ENCODE results near the gene ZNF816.
"Not testable (repeated sequence)": the region's sequence is repeated elsewhere in the genome, so short reads cannot be mapped to it uniquely, and the experiment has no call there.

Gene ZNF816

DNA sequence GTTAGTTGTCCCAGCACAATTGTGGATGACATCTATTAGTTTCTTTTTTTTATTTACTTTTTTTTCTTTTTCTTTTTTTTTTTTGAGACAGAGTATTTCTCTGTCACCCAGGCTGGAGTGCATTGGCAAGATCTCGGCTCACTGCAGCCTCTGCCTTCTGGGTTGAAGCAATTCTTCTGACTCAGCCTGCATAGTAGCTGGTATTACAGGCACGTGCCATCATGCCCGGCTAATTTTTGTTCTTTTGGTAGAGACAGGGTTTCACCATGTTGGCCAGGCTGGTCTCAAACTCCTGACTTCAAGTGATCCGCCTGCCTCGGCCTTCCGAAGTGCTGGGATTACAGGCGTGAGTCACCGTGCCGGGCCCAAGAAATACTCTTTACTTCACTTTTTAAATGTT, 38.0 kb downstream of the ZNF816 start:
- DNase-seq = not testable (repeated sequence)

DNA sequence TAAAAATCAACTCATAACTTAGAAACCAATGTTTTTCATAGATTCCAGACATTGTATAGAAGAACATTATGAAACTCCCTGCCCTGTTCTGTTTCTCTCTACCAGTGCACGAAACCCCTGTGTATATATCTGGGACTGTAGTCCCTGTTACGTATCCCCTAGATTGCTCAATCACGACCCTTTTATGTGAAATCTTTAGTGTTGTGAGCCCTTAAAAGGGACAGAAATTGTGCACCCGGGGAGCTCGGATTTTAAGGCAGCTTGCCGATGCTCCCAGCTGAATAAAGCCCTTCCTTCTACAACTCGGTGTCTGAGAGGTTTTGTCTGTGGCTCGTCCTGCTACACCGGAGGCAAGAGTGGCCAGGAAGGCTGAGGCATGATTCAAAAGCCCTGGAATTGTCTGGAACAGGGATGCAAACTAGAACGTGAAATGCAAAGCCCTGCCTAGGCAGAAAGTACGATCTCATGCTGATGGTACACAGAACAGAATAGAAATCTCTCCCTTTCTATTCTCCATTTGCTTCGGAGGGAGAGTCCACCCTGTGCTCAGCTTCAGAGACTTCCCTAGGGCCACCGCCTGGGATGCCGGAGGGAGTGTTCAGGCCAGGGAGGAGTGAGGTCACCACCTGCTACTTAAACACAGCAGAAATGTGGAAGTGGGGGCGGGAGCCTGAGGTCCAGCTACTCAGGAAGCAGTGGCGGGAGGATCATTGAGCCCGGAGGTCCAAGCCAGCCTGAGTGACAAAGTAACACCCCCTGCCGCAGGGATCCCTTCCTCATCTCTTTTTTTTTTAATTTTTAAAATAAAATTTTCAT, 38.7 kb downstream of the ZNF816 start:
- no peak for DNase-seq

DNA sequence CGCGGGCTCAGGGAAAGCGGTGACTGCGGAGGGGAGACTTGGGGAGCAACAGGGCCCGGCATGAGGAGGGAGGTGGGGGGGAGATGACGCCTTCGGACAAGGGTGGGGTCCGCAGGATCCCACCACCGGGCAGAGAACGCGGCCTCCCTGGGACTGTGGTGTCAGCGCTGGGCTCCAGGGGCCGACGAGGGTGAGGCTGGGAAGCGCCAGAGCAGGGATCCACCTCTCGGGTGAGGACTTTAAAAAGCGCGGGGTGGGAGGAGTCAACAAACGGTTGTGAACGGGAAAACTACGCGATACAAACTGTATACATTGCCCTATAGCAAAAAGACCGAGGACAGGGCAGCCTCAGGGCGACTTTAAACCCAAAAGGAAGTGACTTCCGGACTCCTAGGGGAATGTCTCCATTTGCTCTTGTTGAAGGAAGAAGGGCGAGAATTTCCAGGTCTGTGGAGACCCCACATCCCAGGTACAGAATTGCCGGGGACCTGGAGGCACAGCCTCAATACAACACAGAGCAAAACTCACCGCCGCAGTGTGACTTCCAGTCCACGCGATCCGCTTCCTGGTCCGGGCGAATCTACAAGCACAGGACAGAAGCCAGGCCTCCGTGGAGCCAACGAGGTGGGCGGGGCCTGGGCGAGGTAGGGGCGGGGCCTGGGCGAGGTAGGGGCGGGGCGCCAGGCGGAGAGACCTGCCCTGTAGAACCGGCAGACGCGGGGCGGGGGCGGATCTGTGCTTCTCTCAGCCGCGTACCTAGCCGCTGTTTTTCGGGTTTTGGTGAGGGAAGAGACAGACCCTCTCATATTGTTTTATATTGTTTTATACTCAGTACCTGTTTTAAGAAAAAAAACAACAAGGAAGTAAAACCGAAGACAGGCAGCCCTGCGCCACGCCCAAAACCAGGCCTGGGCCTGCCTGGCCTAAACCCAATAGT, 39.6 kb downstream of the ZNF816 start, which contains the start of gene ZNF888:
Gene ZNF888 (minus strand): TSS at position 588 of the 937 bp plus-strand sequence. CDS start 5,555 bp downstream, outside the sequence.
- DNase-seq = peak; percentile 80

DNA sequence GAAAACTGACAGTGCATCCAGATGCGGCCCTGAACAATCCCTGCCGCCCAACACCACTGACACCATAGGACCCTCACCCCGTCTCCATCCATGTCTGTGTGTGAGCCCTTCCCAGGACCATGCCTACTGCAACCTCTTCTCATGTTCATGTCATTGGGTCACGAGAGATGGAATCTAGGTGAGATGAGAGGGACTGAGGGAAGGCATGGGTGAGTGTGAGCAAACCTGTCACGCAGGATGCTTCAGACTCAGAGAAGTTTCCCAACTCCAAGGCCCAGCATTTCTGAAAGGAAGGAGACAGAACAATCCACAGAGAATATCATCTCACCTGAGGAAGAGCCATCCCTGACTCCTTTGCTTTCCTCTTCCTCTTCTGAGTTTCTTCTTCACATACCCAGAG, 45.1 kb downstream of the ZNF816 start:
- no peak for DNase-seq

DNA sequence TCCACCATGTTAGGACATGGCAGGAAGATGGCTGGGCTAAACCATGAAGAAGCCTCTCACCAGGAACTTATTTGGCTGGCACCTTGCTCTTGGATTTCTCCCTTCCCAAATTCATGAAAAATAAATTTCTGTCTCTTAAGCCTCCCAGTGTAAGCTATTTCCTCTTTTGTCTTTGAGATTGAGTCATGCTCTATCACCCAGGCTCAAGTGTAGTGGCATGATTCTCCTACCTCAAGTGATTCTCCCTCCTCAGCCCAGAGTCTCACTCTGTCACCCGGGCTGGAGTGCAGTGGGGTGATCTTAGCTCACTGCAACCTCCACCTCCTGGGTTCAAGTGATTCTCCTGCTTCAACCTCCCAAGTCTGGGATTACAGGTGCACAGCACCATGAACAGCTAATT, 52.0 kb downstream of the ZNF816 start:
- no peak for DNase-seq

DNA sequence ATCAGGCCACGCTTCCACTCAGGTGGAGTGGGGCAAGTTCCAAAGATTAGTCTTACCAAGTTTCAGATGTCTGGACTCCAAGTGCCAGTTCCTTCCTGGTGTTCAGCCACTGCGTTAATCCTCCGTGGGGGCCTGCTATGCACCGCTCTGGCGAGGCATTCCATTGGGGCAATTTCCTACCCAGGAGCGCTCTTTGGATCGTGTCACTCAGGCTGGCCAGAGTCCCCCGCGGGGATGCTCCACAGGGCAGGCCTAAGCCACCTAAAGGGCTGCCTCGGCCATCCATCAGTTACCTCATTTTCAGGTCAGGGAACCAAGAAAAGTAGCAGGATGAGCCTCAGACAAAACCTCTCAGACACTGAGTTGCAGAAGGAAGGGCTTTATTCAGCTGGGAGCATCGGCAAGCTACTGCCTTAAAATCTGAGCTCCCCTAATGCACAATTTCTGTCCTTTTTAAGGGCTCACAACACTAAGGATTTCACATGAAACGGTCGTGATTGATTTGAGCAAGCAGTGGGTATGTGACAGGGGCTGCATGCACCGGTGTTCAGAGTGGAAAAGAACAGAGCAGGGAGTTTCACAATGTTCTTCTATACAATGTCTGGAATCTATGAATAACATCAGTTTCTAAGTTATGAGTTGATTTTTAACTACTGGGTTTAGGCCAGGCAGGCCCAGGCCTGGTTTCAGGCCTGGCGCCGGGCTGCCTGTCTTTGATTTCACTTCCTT, 58.5 kb downstream of the ZNF816 start:
- not testable (repeated sequence) for DNase-seq

DNA sequence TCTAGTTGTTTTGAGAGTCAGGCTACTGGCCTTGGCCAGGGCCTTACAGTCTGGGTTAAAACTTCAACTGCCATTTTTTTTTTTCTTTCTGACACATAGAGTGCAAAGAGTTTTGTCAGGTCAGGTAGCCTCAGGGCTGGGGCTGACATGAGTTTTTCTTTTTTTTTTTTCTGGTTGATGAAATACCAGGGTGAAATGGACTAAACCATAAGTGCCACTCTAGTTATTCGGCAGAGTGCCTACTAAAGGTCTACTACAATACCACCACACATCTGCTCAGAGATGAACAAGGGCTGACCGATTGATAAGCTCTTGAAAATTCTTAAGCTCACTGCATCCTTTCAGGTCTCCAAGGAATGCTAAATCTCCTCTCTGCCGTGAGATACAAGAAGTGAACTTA, 60.8 kb downstream of the ZNF816 start:
- no peak for DNase-seq
